Measurements from ENCODE around the gene ACOX3. TPM values are rescaled to one million over a fixed set of nuclear protein-coding genes. Genes with fewer than 3 reads are reported as not detected.

The ACOX3 gene
- total and polyA plus RNA-seq, 9 of the 15 experiments (the other 6 are each of a cell fraction or from before 2014, with no cell fraction given), result 0.68 to 7.3 (median 3.7) TPM

GRCh38 chr4:8396762-8397406, 43.6 kb downstream of the ACOX3 start:
- intact Hi-C loops (cut with micrococcal nuclease), result no loop called here
- H3K4me1 ChIP-seq (replicated peaks in 1 of 2; ENCODE audit: control insufficient read depth in 2 of 2, insufficient read depth in 2 of 2, low read length in 2 of 2), result peaks cover 0 to 6% of the 10 kb centered on the region in 2 experiments; a peak in 1 of 5 replicates
- H3K27me3 ChIP-seq (ENCODE audit: control insufficient read depth in 2 of 2, insufficient read depth in 2 of 2, low read length in 2 of 2), result no peaks in the 10 kb centered on the region
- no peak overlapping the region for H2AFZ ChIP-seq (ENCODE audit: low read depth, low read length)
- ChIA-PET CTCF (ENCODE audit: low intra/inter-chr PET ratio) (interaction anchor here (0.7 kb wide), 1 partner anchor 593 kb away, joined by 4 read pairs; no protein-coding TSS in a partner anchor), POLR2A (interaction anchor here (0.7 kb wide), 1 partner anchor 149 kb away, joined by 3 read pairs; no protein-coding TSS in a partner anchor)
- no peak for ATAC-seq
- H3K79me2 ChIP-seq (ENCODE audit: control insufficient read depth, insufficient read depth, low read length), result no peaks in the 10 kb centered on the region
- no peak overlapping the region for H3K9ac ChIP-seq (ENCODE audit: insufficient read depth in 1 of 2, low read depth in 2 of 2, low read length in 2 of 2)
- FAIRE-seq, result no peak
- H3K4me2 ChIP-seq (ENCODE audit: insufficient read depth, low read length), result no peak overlapping the region
- no peaks in the 10 kb centered on the region for H3K9me3 ChIP-seq (replicated peaks; ENCODE audit: control insufficient read depth, insufficient read depth, low read depth, low read length)
- in situ Hi-C loops (cut with MboI), result no loop called here
- H3K36me3 ChIP-seq (ENCODE audit: control insufficient read depth, insufficient read depth, low read length), result no peaks in the 10 kb centered on the region
- BruUV-seq (replicated peaks), result no TSS peak
- TF ChIP-seq TEAD1 (CRISPR knock-in tag; IDR thresholded peaks at IDR 0.05) (no peak), ZBTB17 (CRISPR knock-in tag; IDR thresholded peaks at IDR 0.05) (no peak), RREB1 (CRISPR knock-in tag; IDR thresholded peaks at IDR 0.05) (no peak), DEAF1 (CRISPR knock-in tag; IDR thresholded peaks at IDR 0.05) (no peak), MCM5 (IDR thresholded peaks at IDR 0.05; ENCODE audit: low read depth) (no peak), MTA3 (IDR thresholded peaks at IDR 0.05; ENCODE audit: borderline replicate concordance) (no peak), ETS1 (conservative IDR thresholded peaks at IDR 0.05; ENCODE audit: control insufficient read depth, low read depth, low read length) (no peak), ZNF717 (CRISPR knock-in tag; IDR thresholded peaks at IDR 0.05) (no peak), ZC3H8 (IDR thresholded peaks at IDR 0.05) (no peak)
- H3K27ac ChIP-seq (ENCODE audit: extremely low read depth, low read depth, low read length), result no peak overlapping the region
- no peak overlapping the region for H3K4me3 ChIP-seq
- no peak for DNase-seq (ENCODE audit: extremely low read depth in 1 of 4, low spot score in 3 of 4)
- no peaks in the 10 kb centered on the region for H4K20me1 ChIP-seq (replicated peaks; ENCODE audit: control insufficient read depth, insufficient read depth, low read length)
- H3K9me1 ChIP-seq (ENCODE audit: control insufficient read depth, insufficient read depth, low read length), result no peaks in the 10 kb centered on the region
- 64% methylated on average over 21 of the region's 27 CpGs for WGBS (ENCODE audit: insufficient coverage, low coverage, missing lambda C conversion rate)

Data from K562 (cell line).